Superior temporal gyrus (tissue), 1 donor: ENCODE measurements around the gene BCL2L15.

Experiments
- DNase-seq: peaks from one replicate; pipeline ENCODE4 v3.0.0-alpha.2; 2016; ENCODE audit errors: extremely low spot score

Gene BCL2L15

GRCh38 chr1:113905435-113905861 is 18.1 kb upstream of the BCL2L15 start:
- DNase-seq: no peak

DNA sequence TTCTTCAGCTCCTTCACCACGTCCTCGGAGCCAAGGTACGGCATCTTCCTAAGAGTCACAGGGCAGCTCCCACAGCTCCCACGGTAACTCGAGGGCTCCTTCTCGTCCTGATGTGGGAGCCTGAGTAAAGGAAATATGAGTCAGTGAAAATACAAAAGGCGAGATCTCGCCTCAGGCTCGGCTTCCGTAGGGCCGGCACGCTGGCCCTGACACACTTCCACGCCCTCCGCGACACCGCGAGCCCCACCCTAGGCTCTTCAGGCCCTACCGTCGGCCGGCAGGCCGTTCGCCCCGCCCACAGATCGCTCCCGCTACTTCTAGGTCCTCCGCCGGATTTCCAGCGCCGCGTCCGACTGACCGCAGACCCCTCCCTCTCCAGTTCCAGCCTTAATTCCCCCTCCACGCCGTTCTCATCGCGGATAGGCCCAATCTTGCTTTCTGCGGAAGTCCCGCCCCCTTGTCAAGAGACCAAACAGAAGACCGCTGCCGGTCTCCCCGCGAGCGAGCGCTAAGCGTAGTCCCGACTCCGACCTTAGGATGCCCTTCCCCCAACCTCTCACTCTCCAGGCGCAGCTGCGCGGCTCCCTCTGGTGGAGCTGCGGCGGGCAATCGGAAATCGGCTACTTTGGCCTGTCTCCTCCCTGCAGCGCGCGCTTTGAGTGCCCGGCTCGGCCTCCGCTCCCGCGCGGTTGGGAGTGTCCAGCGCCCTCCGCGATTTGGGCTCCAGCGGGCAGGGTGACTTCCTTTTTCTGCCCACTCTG is 17.5 kb upstream of the BCL2L15 start, which contains the start of the genes AP4B1 and DCLRE1B:
AP4B1 (minus strand) TSS at position 126 of the 761 bp plus-strand sequence; CDS start at position 44, 82 bp downstream.
DCLRE1B (plus strand) TSS at position 653 of the 761 bp plus-strand sequence. CDS start 261 bp downstream, outside the sequence.
- DNase-seq: peak; percentile 99

DNA sequence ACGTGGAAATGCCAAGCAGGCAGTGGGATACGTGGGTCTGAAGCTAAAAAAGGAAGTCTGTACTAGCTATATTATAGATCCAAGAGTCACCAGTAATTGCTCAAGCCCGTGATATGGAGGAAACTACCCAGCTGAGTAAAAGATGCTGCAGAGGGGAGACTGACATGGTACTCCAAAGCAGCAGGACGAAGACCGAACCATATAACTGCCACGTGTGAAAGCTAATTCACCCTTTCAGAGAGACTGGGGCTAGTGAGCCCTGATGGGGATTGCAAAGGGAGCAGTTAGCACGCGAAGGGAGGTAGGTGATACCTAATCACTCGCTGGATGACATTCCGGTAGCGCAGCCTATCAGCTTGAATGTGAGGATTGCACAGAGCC is 16.9 kb upstream of the BCL2L15 start:
- no peak for DNase-seq

- no peak for DNase-seq
These were observed 16.3 kb upstream of the BCL2L15 start for GRCh38 chr1:113903501-113904292.

DNA sequence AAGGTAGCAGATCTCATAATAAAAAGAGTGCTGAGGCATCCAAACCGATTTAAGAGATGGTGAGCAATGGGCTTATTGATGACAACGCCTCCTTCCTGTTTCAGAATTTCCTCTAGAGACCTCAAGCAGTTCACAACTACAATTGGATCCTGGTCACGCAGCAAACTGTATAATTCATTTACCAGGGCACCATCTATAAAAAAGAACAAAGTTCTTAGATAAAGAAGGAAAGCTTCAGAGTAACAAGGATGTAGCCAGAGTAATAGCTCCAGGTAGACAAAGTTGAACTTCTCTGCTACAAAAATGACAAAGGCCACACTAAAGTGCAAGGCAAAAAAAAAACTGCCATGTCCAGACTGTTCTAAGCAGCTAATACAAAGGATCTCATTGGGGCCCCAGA is 13.8 kb upstream of the BCL2L15 start:
- DNase-seq: no peak

DNA sequence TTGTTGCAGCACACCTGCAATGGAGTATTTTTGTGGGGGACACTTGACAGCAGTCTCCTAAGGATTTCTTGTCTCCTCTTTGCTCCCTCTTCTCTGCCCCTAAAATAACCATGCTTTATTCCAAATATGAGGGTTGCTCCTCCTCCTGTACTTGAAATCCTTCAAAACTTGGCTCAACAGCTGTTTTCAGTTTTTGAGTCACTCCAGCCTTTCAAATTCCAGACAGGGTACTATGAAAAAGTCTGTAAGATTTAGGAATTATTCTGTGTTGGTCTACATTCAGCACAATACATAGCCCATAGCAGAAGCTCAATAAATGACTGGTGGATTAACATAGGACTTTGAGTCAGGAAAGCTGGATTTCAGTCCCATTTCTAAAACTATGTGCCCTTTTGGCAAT is 11.7 kb upstream of the BCL2L15 start:
- DNase-seq: no peak

- no peak for DNase-seq
These were observed 10.9 kb upstream of the BCL2L15 start for GRCh38 chr1:113898241-113898814.

GRCh38 chr1:113895961-113896360 is 8.6 kb upstream of the BCL2L15 start:
- no peak for DNase-seq

- peak; percentile 35 for DNase-seq
These were observed 7.7 kb upstream of the BCL2L15 start for GRCh38 chr1:113895098-113895497.

DNA sequence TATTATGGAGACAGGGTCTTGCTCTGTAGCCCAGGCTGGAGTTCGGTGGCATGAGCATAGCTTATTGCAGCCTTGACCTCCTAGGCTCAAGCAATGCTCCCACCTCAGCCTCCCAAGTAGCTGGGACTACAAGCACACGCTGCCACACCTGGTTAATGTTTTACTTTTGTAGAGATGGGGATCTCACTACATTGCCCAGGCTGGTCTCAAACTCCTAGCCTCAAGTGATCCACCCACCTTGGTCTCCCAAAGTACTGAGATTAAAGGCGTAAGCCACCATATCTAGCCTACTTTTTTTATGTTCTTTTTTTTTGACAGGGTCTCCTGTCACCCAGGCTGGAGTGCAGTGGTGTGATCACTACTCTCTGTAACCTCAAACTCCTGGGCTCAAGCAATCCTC is 5.9 kb upstream of the BCL2L15 start:
- DNase-seq: no peak

DNA sequence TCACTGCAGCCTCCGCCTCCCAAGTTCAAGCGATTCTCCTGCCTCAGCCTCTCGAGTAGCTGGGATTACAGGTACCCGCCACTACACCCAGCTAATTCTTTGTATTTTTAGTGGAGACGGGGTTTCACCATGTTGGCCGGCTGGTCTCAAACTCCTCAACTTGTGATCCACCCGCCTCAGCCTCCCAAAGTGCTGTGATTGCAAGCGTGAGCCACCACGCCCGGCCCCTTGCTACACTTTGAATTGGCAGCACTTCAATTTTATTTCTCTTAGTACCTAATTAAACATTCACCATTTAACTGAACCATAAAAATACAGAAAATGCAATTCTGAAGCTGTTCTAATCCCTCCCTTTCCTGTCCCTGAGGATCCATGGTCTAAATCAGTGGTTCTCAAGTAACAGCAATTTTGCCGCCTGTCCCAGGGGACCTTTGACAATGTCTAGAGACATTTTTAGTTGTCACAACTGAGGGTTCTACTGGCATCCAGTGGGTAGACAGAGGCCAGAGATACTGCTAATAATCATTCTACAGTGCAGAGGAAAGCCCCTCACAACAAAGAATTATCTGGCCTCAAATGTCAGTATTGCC is 4.3 kb upstream of the BCL2L15 start:
- no peak for DNase-seq

- DNase-seq: no peak
These were observed 3.4 kb upstream of the BCL2L15 start for GRCh38 chr1:113890816-113891215.

GRCh38 chr1:113886417-113887401 is 672 bp downstream of the BCL2L15 start:
- DNase-seq: no peak

GRCh38 chr1:113881661-113882060 is 5.7 kb downstream of the BCL2L15 start:
- no peak for DNase-seq

GRCh38 chr1:113879739-113880038 is 7.7 kb downstream of the BCL2L15 start:
- no peak for DNase-seq

GRCh38 chr1:113876176-113876575 is 11.2 kb downstream of the BCL2L15 start:
- no peak for DNase-seq

- peak; percentile 27 for DNase-seq
These were observed 11.7 kb downstream of the BCL2L15 start for GRCh38 chr1:113875714-113876113.

DNA sequence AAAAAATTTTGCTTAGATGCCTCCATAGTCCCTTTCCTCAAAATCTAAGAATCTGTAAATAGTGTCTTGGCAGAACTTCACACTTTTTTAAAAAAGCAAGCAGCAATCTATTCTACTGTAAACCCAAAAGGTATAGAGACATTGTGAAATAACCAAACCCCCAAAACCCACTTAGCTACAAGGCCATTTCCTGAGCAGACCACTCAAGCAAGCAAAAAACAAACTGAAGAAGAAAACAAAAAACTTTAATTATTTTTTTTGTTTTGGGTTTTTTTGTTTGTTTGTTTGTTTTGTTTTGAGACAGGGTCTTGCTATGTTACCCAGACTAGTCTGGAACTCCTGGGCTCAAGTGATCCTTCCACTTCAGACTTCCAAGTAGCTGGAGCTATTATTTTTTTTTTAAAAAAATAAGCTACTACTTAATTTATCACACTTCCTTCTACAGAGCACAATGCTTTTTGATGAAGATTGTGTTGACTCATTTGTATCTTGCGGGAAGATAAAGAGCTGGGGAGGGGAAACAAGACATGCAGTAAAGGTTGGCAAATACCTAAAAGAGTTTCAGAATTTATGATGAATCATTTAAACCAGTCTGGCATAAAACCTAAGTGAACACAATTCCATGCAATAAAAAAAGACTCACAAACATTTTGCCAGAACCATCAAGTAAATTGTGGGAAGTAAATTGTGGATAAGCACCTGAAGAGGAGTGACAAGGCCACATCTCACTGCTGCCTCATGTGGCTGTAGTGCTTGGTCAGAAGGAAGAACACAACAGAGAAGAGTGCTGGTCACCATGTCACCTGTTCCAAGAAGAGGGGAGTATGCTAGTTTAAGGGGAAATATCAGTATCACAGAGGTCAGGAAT is 13.1 kb downstream of the BCL2L15 start:
- no peak for DNase-seq

DNA sequence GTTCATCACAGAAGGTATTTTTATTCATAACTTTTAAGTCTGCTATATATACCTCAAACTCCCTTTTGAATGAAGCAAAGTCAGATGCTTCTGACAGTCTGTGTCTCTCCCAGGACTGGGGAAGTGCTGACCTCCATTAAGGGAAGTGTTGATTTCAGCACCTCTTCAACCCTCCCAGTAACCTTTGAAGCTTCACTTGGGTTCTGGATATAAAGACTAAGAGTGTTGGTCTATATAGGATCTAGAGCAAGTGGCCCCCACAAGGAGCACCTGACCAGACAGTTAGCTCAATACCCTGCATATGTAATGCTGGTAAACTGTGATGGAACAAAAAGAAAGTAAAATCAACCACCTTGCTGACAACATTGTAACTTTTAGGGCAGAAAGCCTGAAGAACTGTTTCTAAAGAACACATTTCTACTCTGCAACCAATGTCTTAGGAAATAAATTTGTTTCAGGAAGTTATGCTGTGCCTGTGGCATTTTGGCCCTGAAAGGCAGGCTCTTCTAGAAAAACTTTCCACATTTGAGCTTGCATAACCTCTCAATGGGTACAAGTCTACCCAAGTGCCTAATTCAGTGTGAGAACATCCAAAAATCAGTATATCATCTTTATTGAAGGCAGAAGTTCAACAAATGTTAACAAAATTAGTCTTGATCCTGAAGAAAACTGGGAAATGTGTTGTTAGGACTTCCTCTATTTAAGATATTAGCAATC is 15.0 kb downstream of the BCL2L15 start:
- no peak for DNase-seq
